T-cell (primary cell): Measurements from ENCODE around the gene ACAN. TPM values are rescaled to one million over a fixed set of nuclear protein-coding genes. Genes with fewer than 3 reads are reported as not detected.

ENCODE experiments used
- ATAC-seq, 4 experiments: fragments of 200-7000 bp in 3 of 4; fragments of 150-1000 bp in 1 of 4; cut with Tn5 transposase; replicated peaks in 1 of 4; 1 replicate in 3 of 4; 2 replicates in 1 of 4; pipeline ENCODE4 v1.10.0; 2021; ENCODE audit warnings: moderate library complexity in 3 of 4, mild to moderate bottlenecking in 2 of 4, moderate number of reproducible peaks in 1 of 4
- CTCF ChIA-PET, 2 donors: fragments of 300-600 bp; sonication (Branson Sonifier 250); formaldehyde crosslinking; loops; one replicate each; lab custom pipeline; 2022; ENCODE audit warnings: antibody characterized with exemption in 2 of 2; lab: Charles Lee
- POLR2A ChIA-PET, 2 donors: fragments of 300-600 bp; sonication (Branson Sonifier 250); formaldehyde crosslinking; loops; one replicate each; lab custom pipeline; 2022; ENCODE audit warnings: antibody characterized with exemption in 2 of 2; lab: Charles Lee
- DNase-seq, 35 experiments: peaks; one replicate each; pipeline versions ENCODE4 v3.0.0 to v3.0.0-alpha.2; 2013 to 2023
- H3K27ac ChIP-seq: one replicate; pipeline ENCODE4 v1.5.1; 2013; ENCODE audit warnings: low read length
- H3K27me3 ChIP-seq, 2 experiments: replicated peaks in 1 of 2; 1 replicate in 1 of 2; 2 replicates in 1 of 2; pipeline versions ENCODE4 v1.6.1 to v1.7.0; 2013; ENCODE audit warnings: low read length in 1 of 2, mixed read lengths in 1 of 2; ENCODE audit not compliant: control insufficient read depth in 2 of 2, insufficient read depth in 2 of 2; ENCODE audit errors: extremely low read depth in 1 of 2
- H3K36me3 ChIP-seq, 2 donors: 1 replicate in 1 of 2; 2 replicates in 1 of 2; pipeline versions ENCODE4 v1.6.1 to v1.7.0; 2013; ENCODE audit warnings: low read length in 1 of 2; ENCODE audit not compliant: control insufficient read depth in 2 of 2, insufficient read depth in 1 of 2; ENCODE audit errors: extremely low read depth in 1 of 2
- H3K4me1 ChIP-seq, 2 experiments: 1 replicate in 1 of 2; 2 replicates in 1 of 2; pipeline versions ENCODE4 v1.6.1 to v1.7.0; 2013; ENCODE audit warnings: low read length in 2 of 2, mixed read lengths in 1 of 2; ENCODE audit not compliant: insufficient read depth in 2 of 2, control insufficient read depth in 1 of 2; ENCODE audit errors: extremely low read depth in 1 of 2
- H3K4me3 ChIP-seq, 2 donors: 1 replicate in 1 of 2; 2 replicates in 1 of 2; pipeline versions ENCODE4 v1.5.1 to v1.7.0; 2013; ENCODE audit warnings: mild to moderate bottlenecking in 2 of 2, low read length in 1 of 2, moderate library complexity in 1 of 2; ENCODE audit not compliant: control insufficient read depth in 1 of 2; ENCODE audit errors: extremely low read depth in 1 of 2
- H3K9me3 ChIP-seq: 2 replicates; pipeline ENCODE4 v1.7.0; 2013
- H3K27ac Mint-ChIP-seq, 2 donors: one replicate each; pipeline ENCODE4 v1.8.0; 2020 to 2021; ENCODE audit warnings: mild to moderate bottlenecking in 2 of 2, mixed read lengths in 2 of 2
- H3K27me3 Mint-ChIP-seq, 2 donors: one replicate each; pipeline ENCODE4 v1.8.0; 2021 to 2022; ENCODE audit warnings: mixed read lengths in 2 of 2
- H3K36me3 Mint-ChIP-seq: one replicate; pipeline ENCODE4 v1.8.0; 2021; ENCODE audit warnings: mixed read lengths
- H3K4me1 Mint-ChIP-seq, 3 donors: one replicate each; pipeline ENCODE4 v1.8.0; 2020 to 2022; ENCODE audit warnings: mixed read lengths in 3 of 3, mild to moderate bottlenecking in 1 of 3
- H3K4me3 Mint-ChIP-seq, 3 donors: one replicate each; pipeline ENCODE4 v1.8.0; 2020 to 2022; ENCODE audit warnings: mild to moderate bottlenecking in 3 of 3, mixed read lengths in 3 of 3, moderate library complexity in 3 of 3
- H3K9me3 Mint-ChIP-seq, 3 donors: one replicate each; pipeline ENCODE4 v1.8.0; 2020 to 2022; ENCODE audit warnings: mixed read lengths in 3 of 3
- WGBS: methylation state at CpG from one replicate; pipeline ENCODE4 v1.1.5; 2013; ENCODE audit warnings: missing lambda C conversion rate; ENCODE audit not compliant: insufficient coverage; 5-methylcytosine and 5-hydroxymethylcytosine counted together
- total RNA-seq, 35 experiments: library from RNA in 6 of 35; stranded (reverse) in 6 of 35; fragments of 120-200 nt in 1 of 35; gene quantifications; one replicate each; pipeline versions ENCODE4 v1.2.1 to v1.2.4 and lab custom pipeline; 2013 to 2026

Gene ACAN
- total RNA-seq, 5 donors from 2014 or later (not counting 1 experiment from before 2014, with no cell fraction given) = not detected

GRCh38 chr15:88833731-88834100, 30.5 kb downstream of the ACAN start:
- Mint-ChIP-seq H3K27me3 (no peaks in the 10 kb centered on the region), H3K9me3 (no peaks in the 10 kb centered on the region), H3K36me3 (no peaks in the 10 kb centered on the region), H3K4me3 (no peak overlapping the region), H3K27ac (no peak overlapping the region), H3K4me1 (peaks cover 0 to 4% (median 2%) of the 10 kb centered on the region in 3 donors)
- POLR2A ChIA-PET = no interaction called here
- Histone ChIP-seq H3K9me3 (no peaks in the 10 kb centered on the region), H3K27me3 (peaks cover 0 to 11% of the 10 kb centered on the region in 2 experiments), H3K36me3 (no peaks in the 10 kb centered on the region), H3K4me1 (no peaks in the 10 kb centered on the region), H3K27ac (no peak overlapping the region), H3K4me3 (no peak overlapping the region)
- ATAC-seq = no peak
- WGBS = 80% methylated on average over 2 of the region's 8 CpGs
- CTCF ChIA-PET = interaction anchor here in 1 of 2 donors (3.0 kb wide), 1 partner anchor 209 kb away, joined by 9 read pairs; no protein-coding TSS in a partner anchor
- no peak for DNase-seq

GRCh38 chr15:88834211-88834812, 31.1 kb downstream of the ACAN start:
- WGBS = 60% methylated on average over 7 of the region's 14 CpGs
- DNase-seq (peak in 17 of 35 experiments; percentile 2 to 41 (median 7)), ATAC-seq (peak in 1 of 4 experiments; percentile 26)
- CTCF ChIA-PET = interaction anchor here in 1 of 2 donors (0.6 to 3.0 kb wide), 2 partner anchors 210 to 221 kb away, joined by 6 to 9 read pairs; no protein-coding TSS in a partner anchor
- Histone ChIP-seq H3K27ac (no peak overlapping the region), H3K27me3 (peaks cover 0 to 14% of the 10 kb centered on the region in 2 experiments), H3K9me3 (no peaks in the 10 kb centered on the region), H3K4me3 (no peak overlapping the region), H3K4me1 (no peaks in the 10 kb centered on the region), H3K36me3 (no peaks in the 10 kb centered on the region)
- H3K4me1 Mint-ChIP-seq = peaks cover 0 to 4% (median 2%) of the 10 kb centered on the region in 3 donors
- H3K27ac Mint-ChIP-seq = no peak overlapping the region
- H3K36me3 Mint-ChIP-seq = no peaks in the 10 kb centered on the region
- H3K9me3 Mint-ChIP-seq = no peaks in the 10 kb centered on the region
- H3K4me3 Mint-ChIP-seq = no peak overlapping the region
- peaks cover 3 to 4% of the 10 kb centered on the region in 2 donors for H3K27me3 Mint-ChIP-seq
- POLR2A ChIA-PET = no interaction called here

DNA sequence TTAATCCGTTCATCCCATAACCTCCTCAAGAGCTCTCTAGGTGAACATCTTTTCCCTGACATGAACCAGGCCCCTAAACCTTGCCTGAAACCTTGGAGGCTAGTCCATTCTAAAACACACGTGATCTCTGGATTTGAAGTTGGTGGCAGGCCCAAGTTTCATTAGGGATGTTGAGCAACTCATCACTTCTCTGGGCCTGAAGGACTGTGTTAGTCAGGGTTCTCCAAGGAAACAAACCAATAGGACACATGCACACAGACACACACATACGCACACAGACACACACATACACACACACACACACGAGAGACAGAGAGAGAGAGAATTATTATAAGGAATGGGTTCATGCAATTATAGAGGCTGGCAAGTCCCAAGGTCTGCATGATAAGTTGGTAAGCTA, 31.9 kb downstream of the ACAN start:
- Histone ChIP-seq H3K4me3 (no peak overlapping the region), H3K27ac (no peak overlapping the region), H3K36me3 (no peaks in the 10 kb centered on the region), H3K9me3 (no peaks in the 10 kb centered on the region), H3K27me3 (peaks cover 0 to 14% of the 10 kb centered on the region in 2 experiments), H3K4me1 (no peaks in the 10 kb centered on the region)
- CTCF ChIA-PET = interaction anchor here in 1 of 2 donors (0.6 to 3.0 kb wide), 2 partner anchors 211 to 220 kb away, joined by 6 to 9 read pairs; no protein-coding TSS in a partner anchor
- no peak for ATAC-seq
- H3K4me3 Mint-ChIP-seq = no peak overlapping the region
- POLR2A ChIA-PET = no interaction called here
- H3K27ac Mint-ChIP-seq = no peak overlapping the region
- H3K4me1 Mint-ChIP-seq = peaks cover 0 to 4% (median 2%) of the 10 kb centered on the region in 3 donors
- DNase-seq = no peak
- H3K9me3 Mint-ChIP-seq = no peaks in the 10 kb centered on the region
- no peaks in the 10 kb centered on the region for H3K36me3 Mint-ChIP-seq
- peaks cover 5 to 7% of the 10 kb centered on the region in 2 donors for H3K27me3 Mint-ChIP-seq
- no CpG with 5 or more reads among the region's 4 CpGs for WGBS

DNA sequence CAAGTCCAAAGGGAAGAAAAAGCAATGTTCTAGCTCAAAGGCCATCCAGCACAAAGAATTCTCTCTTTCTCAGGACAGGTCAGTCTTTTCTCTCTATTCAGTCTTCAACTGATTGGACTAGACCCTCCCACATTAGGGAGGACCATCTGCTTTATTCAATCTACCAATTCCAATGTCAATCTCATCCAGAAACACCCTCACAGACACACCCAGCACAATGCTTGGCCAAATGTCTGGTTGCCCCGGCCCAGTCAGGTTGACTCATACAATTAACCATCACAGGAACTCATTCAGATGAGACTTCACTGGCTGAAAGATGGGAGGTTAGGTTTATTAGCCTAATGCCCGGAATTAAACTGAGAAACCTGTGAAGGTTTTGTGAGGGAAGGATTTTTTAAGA, 32.4 kb downstream of the ACAN start:
- Mint-ChIP-seq H3K27me3 (peaks cover 5 to 7% of the 10 kb centered on the region in 2 donors), H3K9me3 (no peaks in the 10 kb centered on the region), H3K36me3 (no peaks in the 10 kb centered on the region), H3K4me1 (peaks cover 0 to 4% (median 2%) of the 10 kb centered on the region in 3 donors), H3K4me3 (no peak overlapping the region), H3K27ac (no peak overlapping the region)
- peaks cover 0 to 14% of the 10 kb centered on the region in 2 experiments for H3K27me3 ChIP-seq
- ATAC-seq = no peak
- H3K4me1 ChIP-seq = no peaks in the 10 kb centered on the region
- H3K4me3 ChIP-seq = no peak overlapping the region
- ChIA-PET CTCF (interaction anchor here in 1 of 2 donors (3.0 kb wide), 1 partner anchor 211 kb away, joined by 9 read pairs; no protein-coding TSS in a partner anchor), POLR2A (no interaction called here)
- no peaks in the 10 kb centered on the region for H3K36me3 ChIP-seq
- no peaks in the 10 kb centered on the region for H3K9me3 ChIP-seq
- DNase-seq = no peak
- H3K27ac ChIP-seq = no peak overlapping the region
- no CpG with 5 or more reads among the region's 2 CpGs for WGBS

DNA sequence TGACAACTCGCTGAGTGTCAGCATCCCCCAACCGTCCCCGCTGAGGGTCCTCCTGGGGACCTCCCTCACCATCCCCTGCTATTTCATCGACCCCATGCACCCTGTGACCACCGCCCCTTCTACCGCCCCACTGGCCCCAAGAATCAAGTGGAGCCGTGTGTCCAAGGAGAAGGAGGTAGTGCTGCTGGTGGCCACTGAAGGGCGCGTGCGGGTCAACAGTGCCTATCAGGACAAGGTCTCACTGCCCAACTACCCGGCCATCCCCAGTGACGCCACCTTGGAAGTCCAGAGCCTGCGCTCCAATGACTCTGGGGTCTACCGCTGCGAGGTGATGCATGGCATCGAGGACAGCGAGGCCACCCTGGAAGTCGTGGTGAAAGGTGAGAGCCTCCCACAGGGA, 35.4 kb downstream of the ACAN start:
- peaks cover 0 to 4% (median 2%) of the 10 kb centered on the region in 3 donors for H3K4me1 Mint-ChIP-seq
- POLR2A ChIA-PET = no interaction called here
- CTCF ChIA-PET = no interaction called here

GRCh38 chr15:88839146-88839545, 35.9 kb downstream of the ACAN start:
- ATAC-seq (no peak), DNase-seq (no peak)
- H3K9me3 Mint-ChIP-seq = no peaks in the 10 kb centered on the region
- no peak overlapping the region for H3K4me3 ChIP-seq
- H3K4me1 ChIP-seq = no peaks in the 10 kb centered on the region
- WGBS = 82% methylated on average over 3 of the region's 3 CpGs
- H3K27ac ChIP-seq = no peak overlapping the region
- POLR2A ChIA-PET = no interaction called here
- H3K4me1 Mint-ChIP-seq = peaks cover 0 to 4% (median 1%) of the 10 kb centered on the region in 3 donors
- H3K27ac Mint-ChIP-seq = no peak overlapping the region
- no peaks in the 10 kb centered on the region for H3K9me3 ChIP-seq
- CTCF ChIA-PET = no interaction called here
- H3K4me3 Mint-ChIP-seq = no peak overlapping the region
- H3K36me3 Mint-ChIP-seq = no peaks in the 10 kb centered on the region
- peaks cover 5 to 7% of the 10 kb centered on the region in 2 donors for H3K27me3 Mint-ChIP-seq
- no peaks in the 10 kb centered on the region for H3K36me3 ChIP-seq
- peaks cover 0 to 19% of the 10 kb centered on the region in 2 experiments for H3K27me3 ChIP-seq

More for the DNA sequence above, 35.4 kb downstream of the ACAN start:
- Mint-ChIP-seq H3K27me3 (peaks cover 5 to 7% of the 10 kb centered on the region in 2 donors), H3K9me3 (no peaks in the 10 kb centered on the region), H3K27ac (no peak overlapping the region), H3K36me3 (no peaks in the 10 kb centered on the region), H3K4me3 (no peak overlapping the region)
- ATAC-seq = no peak
- no peak for DNase-seq
- WGBS = 83% methylated on average over 14 of the region's 18 CpGs
- no peak overlapping the region for H3K27ac ChIP-seq
- H3K36me3 ChIP-seq = no peaks in the 10 kb centered on the region
- H3K27me3 ChIP-seq = peaks cover 0 to 17% of the 10 kb centered on the region in 2 experiments
- no peaks in the 10 kb centered on the region for H3K9me3 ChIP-seq
- no peaks in the 10 kb centered on the region for H3K4me1 ChIP-seq
- no peak overlapping the region for H3K4me3 ChIP-seq
